Measurements from ENCODE around the gene RPRD1A. TPM values are rescaled to one million over a fixed set of nuclear protein-coding genes. Genes with fewer than 3 reads are reported as not detected.

RPRD1A gene
- polyA plus RNA-seq, 1 donor, result 52.2 TPM

- no peak for DNase-seq
- WGBS (ENCODE audit: insufficient coverage, low lambda C conversion rate), result no CpG with 5 or more reads among the region's 2 CpGs
- no peak overlapping the region for H3K27ac ChIP-seq (ENCODE audit: low read length)
Measured at GRCh38 chr18:36012891-36013290, 54.5 kb downstream of the RPRD1A start.

GRCh38 chr18:36009214-36009613 lies 58.1 kb downstream of the RPRD1A start:
- H3K9me3 ChIP-seq (ENCODE audit: control insufficient read depth, low read depth, low read length), result no peaks in the 10 kb centered on the region
- H3K27ac ChIP-seq (ENCODE audit: low read length), result no peak overlapping the region
- no peaks in the 10 kb centered on the region for H3K36me3 ChIP-seq (ENCODE audit: control insufficient read depth, insufficient read depth, low read length)
- no peak for DNase-seq
- no peaks in the 10 kb centered on the region for H3K27me3 ChIP-seq (ENCODE audit: control insufficient read depth, insufficient read depth, low read length)
- WGBS (ENCODE audit: insufficient coverage, low lambda C conversion rate), result no CpG with 5 or more reads among the region's 3 CpGs
- H3K4me1 ChIP-seq (ENCODE audit: control insufficient read depth, insufficient read depth, low read length), result no peaks in the 10 kb centered on the region
- no peak overlapping the region for H3K4me3 ChIP-seq (ENCODE audit: low read length)

More at GRCh38 chr18:36012891-36013290, 54.5 kb downstream of the RPRD1A start:
- Histone ChIP-seq H3K27me3 (ENCODE audit: control insufficient read depth, insufficient read depth, low read length) (no peaks in the 10 kb centered on the region), H3K36me3 (ENCODE audit: control insufficient read depth, insufficient read depth, low read length) (no peaks in the 10 kb centered on the region), H3K4me3 (ENCODE audit: low read length) (no peak overlapping the region), H3K4me1 (ENCODE audit: control insufficient read depth, insufficient read depth, low read length) (no peaks in the 10 kb centered on the region), H3K9me3 (ENCODE audit: control insufficient read depth, low read depth, low read length) (no peaks in the 10 kb centered on the region)

- Histone ChIP-seq H3K4me1 (ENCODE audit: control insufficient read depth, insufficient read depth, low read length) (no peaks in the 10 kb centered on the region), H3K36me3 (ENCODE audit: control insufficient read depth, insufficient read depth, low read length) (no peaks in the 10 kb centered on the region), H3K27ac (ENCODE audit: low read length) (no peak overlapping the region), H3K9me3 (ENCODE audit: control insufficient read depth, low read depth, low read length) (no peaks in the 10 kb centered on the region), H3K27me3 (ENCODE audit: control insufficient read depth, insufficient read depth, low read length) (no peaks in the 10 kb centered on the region), H3K4me3 (ENCODE audit: low read length) (no peak overlapping the region)
- no CpG with 5 or more reads among the region's 2 CpGs for WGBS (ENCODE audit: insufficient coverage, low lambda C conversion rate)
- peak in 1 of 2 donors; percentile 15 for DNase-seq
Measured at GRCh38 chr18:36006997-36007396, 60.4 kb downstream of the RPRD1A start.

- no peak for DNase-seq
- Histone ChIP-seq H3K4me1 (ENCODE audit: control insufficient read depth, insufficient read depth, low read length) (no peaks in the 10 kb centered on the region), H3K27ac (ENCODE audit: low read length) (no peak overlapping the region), H3K36me3 (ENCODE audit: control insufficient read depth, insufficient read depth, low read length) (no peaks in the 10 kb centered on the region), H3K9me3 (ENCODE audit: control insufficient read depth, low read depth, low read length) (no peaks in the 10 kb centered on the region), H3K27me3 (ENCODE audit: control insufficient read depth, insufficient read depth, low read length) (no peaks in the 10 kb centered on the region), H3K4me3 (ENCODE audit: low read length) (no peak overlapping the region)
- no CpG with 5 or more reads among the region's 1 CpG for WGBS (ENCODE audit: insufficient coverage, low lambda C conversion rate)
Measured at GRCh38 chr18:35999925-36000324, 67.4 kb downstream of the RPRD1A start.

- DNase-seq, result no peak
- Histone ChIP-seq H3K27ac (ENCODE audit: low read length) (no peak overlapping the region), H3K27me3 (ENCODE audit: control insufficient read depth, insufficient read depth, low read length) (no peaks in the 10 kb centered on the region), H3K4me1 (ENCODE audit: control insufficient read depth, insufficient read depth, low read length) (no peaks in the 10 kb centered on the region), H3K9me3 (ENCODE audit: control insufficient read depth, low read depth, low read length) (no peaks in the 10 kb centered on the region), H3K36me3 (ENCODE audit: control insufficient read depth, insufficient read depth, low read length) (no peaks in the 10 kb centered on the region), H3K4me3 (ENCODE audit: low read length) (no peak overlapping the region)
- no CpG with 5 or more reads among the region's 1 CpG for WGBS (ENCODE audit: insufficient coverage, low lambda C conversion rate)
Measured at GRCh38 chr18:35998967-35999366, 68.4 kb downstream of the RPRD1A start.

- no peak for DNase-seq
- Histone ChIP-seq H3K27me3 (ENCODE audit: control insufficient read depth, insufficient read depth, low read length) (no peaks in the 10 kb centered on the region), H3K27ac (ENCODE audit: low read length) (no peak overlapping the region), H3K36me3 (ENCODE audit: control insufficient read depth, insufficient read depth, low read length) (peaks cover 25% of the 10 kb centered on the region), H3K9me3 (ENCODE audit: control insufficient read depth, low read depth, low read length) (no peaks in the 10 kb centered on the region), H3K4me3 (ENCODE audit: low read length) (no peak overlapping the region), H3K4me1 (ENCODE audit: control insufficient read depth, insufficient read depth, low read length) (no peaks in the 10 kb centered on the region)
- 100% methylated on average over 1 of the region's 6 CpGs for WGBS (ENCODE audit: insufficient coverage, low lambda C conversion rate)
Measured at GRCh38 chr18:35993013-35993412, 74.3 kb downstream of the RPRD1A start.

GRCh38 chr18:35991696-35992095 lies 75.7 kb downstream of the RPRD1A start:
- Histone ChIP-seq H3K36me3 (ENCODE audit: control insufficient read depth, insufficient read depth, low read length) (peaks cover 25% of the 10 kb centered on the region), H3K4me3 (ENCODE audit: low read length) (no peak overlapping the region), H3K27ac (ENCODE audit: low read length) (no peak overlapping the region), H3K27me3 (ENCODE audit: control insufficient read depth, insufficient read depth, low read length) (no peaks in the 10 kb centered on the region), H3K4me1 (ENCODE audit: control insufficient read depth, insufficient read depth, low read length) (no peaks in the 10 kb centered on the region), H3K9me3 (ENCODE audit: control insufficient read depth, low read depth, low read length) (no peaks in the 10 kb centered on the region)
- no peak for DNase-seq

GRCh38 chr18:35983818-35984217 lies 83.5 kb downstream of the RPRD1A start:
- Histone ChIP-seq H3K36me3 (ENCODE audit: control insufficient read depth, insufficient read depth, low read length) (peaks cover 26% of the 10 kb centered on the region), H3K27ac (ENCODE audit: low read length) (no peak overlapping the region), H3K27me3 (ENCODE audit: control insufficient read depth, insufficient read depth, low read length) (no peaks in the 10 kb centered on the region), H3K9me3 (ENCODE audit: control insufficient read depth, low read depth, low read length) (no peaks in the 10 kb centered on the region), H3K4me1 (ENCODE audit: control insufficient read depth, insufficient read depth, low read length) (no peaks in the 10 kb centered on the region), H3K4me3 (ENCODE audit: low read length) (no peak overlapping the region)
- no peak for DNase-seq
- no CpG with 5 or more reads among the region's 5 CpGs for WGBS (ENCODE audit: insufficient coverage, low lambda C conversion rate)

- no peak overlapping the region for H3K4me3 ChIP-seq (ENCODE audit: low read length)
- no peak for DNase-seq
- H3K9me3 ChIP-seq (ENCODE audit: control insufficient read depth, low read depth, low read length), result no peaks in the 10 kb centered on the region
- no peaks in the 10 kb centered on the region for H3K27me3 ChIP-seq (ENCODE audit: control insufficient read depth, insufficient read depth, low read length)
- no peaks in the 10 kb centered on the region for H3K4me1 ChIP-seq (ENCODE audit: control insufficient read depth, insufficient read depth, low read length)
- no peak overlapping the region for H3K27ac ChIP-seq (ENCODE audit: low read length)
- peaks cover 25% of the 10 kb centered on the region for H3K36me3 ChIP-seq (ENCODE audit: control insufficient read depth, insufficient read depth, low read length)
Measured at GRCh38 chr18:35983147-35983546, 84.2 kb downstream of the RPRD1A start.

- DNase-seq, result no peak
- Histone ChIP-seq H3K27me3 (ENCODE audit: control insufficient read depth, insufficient read depth, low read length) (no peaks in the 10 kb centered on the region), H3K27ac (ENCODE audit: low read length) (no peak overlapping the region), H3K4me1 (ENCODE audit: control insufficient read depth, insufficient read depth, low read length) (no peaks in the 10 kb centered on the region), H3K4me3 (ENCODE audit: low read length) (no peak overlapping the region), H3K36me3 (ENCODE audit: control insufficient read depth, insufficient read depth, low read length) (peaks cover 30% of the 10 kb centered on the region), H3K9me3 (ENCODE audit: control insufficient read depth, low read depth, low read length) (no peaks in the 10 kb centered on the region)
- no CpG with 5 or more reads among the region's 2 CpGs for WGBS (ENCODE audit: insufficient coverage, low lambda C conversion rate)
Measured at GRCh38 chr18:35982409-35983114, 84.8 kb downstream of the RPRD1A start.

- no peak for DNase-seq
- no peak overlapping the region for H3K27ac ChIP-seq (ENCODE audit: low read length)
- H3K9me3 ChIP-seq (ENCODE audit: control insufficient read depth, low read depth, low read length), result no peaks in the 10 kb centered on the region
- no peaks in the 10 kb centered on the region for H3K4me1 ChIP-seq (ENCODE audit: control insufficient read depth, insufficient read depth, low read length)
- H3K36me3 ChIP-seq (ENCODE audit: control insufficient read depth, insufficient read depth, low read length), result peaks cover 49% of the 10 kb centered on the region
- H3K27me3 ChIP-seq (ENCODE audit: control insufficient read depth, insufficient read depth, low read length), result no peaks in the 10 kb centered on the region
- no peak overlapping the region for H3K4me3 ChIP-seq (ENCODE audit: low read length)
Measured at GRCh38 chr18:35979112-35979511, 88.2 kb downstream of the RPRD1A start.

Measured in large intestine (tissue), 3 donors.